Activated naive CD8-positive, alpha-beta T cell treated with anti-CD3 and anti-CD28 coated beads, Interleukin-2, amount 50 U/mL, for 24 hours (primary cell): ENCODE data around the gene XPR1.
A peak's percentile ranks its signal among the peaks of the same experiment; 100 is the strongest.
"Not testable (repeated sequence)": the region's sequence is repeated elsewhere in the genome, so short reads cannot be mapped to it uniquely, and the experiment has no call there.

Experiments used
- ATAC-seq: fragments of 150-1000 bp; cut with Tn5 transposase; one replicate; pipeline ENCODE4 v1.10.0; 2021
- DNase-seq: peaks from one replicate; pipeline ENCODE4 v3.0.0; 2021
- H3K27ac Mint-ChIP-seq: one replicate; pipeline ENCODE4 v1.8.0; 2021; ENCODE audit warnings: mild to moderate bottlenecking, mixed read lengths
- H3K27me3 Mint-ChIP-seq: one replicate; pipeline ENCODE4 v1.8.0; 2021; ENCODE audit warnings: mixed read lengths
- H3K36me3 Mint-ChIP-seq: one replicate; pipeline ENCODE4 v1.8.0; 2021; ENCODE audit warnings: low read depth, mixed read lengths
- H3K4me1 Mint-ChIP-seq: one replicate; pipeline ENCODE4 v1.8.0; 2021; ENCODE audit warnings: mixed read lengths
- H3K4me3 Mint-ChIP-seq: one replicate; pipeline ENCODE4 v1.8.0; 2021; ENCODE audit warnings: mild to moderate bottlenecking, moderate library complexity, mixed read lengths
- H3K9me3 Mint-ChIP-seq: one replicate; pipeline ENCODE4 v1.8.0; 2021; ENCODE audit warnings: mixed read lengths

The XPR1 gene

DNA sequence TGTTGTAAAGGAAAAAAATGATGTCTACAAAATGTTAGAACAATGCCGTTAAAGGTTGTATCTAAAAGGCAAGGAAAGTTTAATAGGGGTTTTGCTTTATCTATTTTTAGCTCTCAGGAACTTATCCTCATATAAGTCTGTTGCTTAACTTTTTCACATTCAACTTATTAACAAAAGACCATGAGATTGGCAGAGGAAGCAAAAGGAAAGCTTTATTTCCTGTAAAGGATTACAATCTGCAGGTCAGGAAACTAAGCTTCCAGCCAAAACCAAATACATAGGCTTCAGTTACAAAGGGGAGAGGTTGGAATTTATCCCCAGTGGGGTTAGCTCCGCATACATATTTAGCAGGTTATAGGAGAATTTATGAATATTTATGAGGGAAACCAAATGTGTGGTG is 222.2 kb downstream of the XPR1 start:
- peaks cover 9% of the 10 kb centered on the region for H3K9me3 Mint-ChIP-seq
- ATAC-seq: no peak
- no peak for DNase-seq
- peaks cover 18% of the 10 kb centered on the region for H3K36me3 Mint-ChIP-seq
- H3K4me3 Mint-ChIP-seq: no peak overlapping the region
- no peaks in the 10 kb centered on the region for H3K27me3 Mint-ChIP-seq
- no peak overlapping the region for H3K27ac Mint-ChIP-seq
- peaks cover 18% of the 10 kb centered on the region for H3K4me1 Mint-ChIP-seq

DNA sequence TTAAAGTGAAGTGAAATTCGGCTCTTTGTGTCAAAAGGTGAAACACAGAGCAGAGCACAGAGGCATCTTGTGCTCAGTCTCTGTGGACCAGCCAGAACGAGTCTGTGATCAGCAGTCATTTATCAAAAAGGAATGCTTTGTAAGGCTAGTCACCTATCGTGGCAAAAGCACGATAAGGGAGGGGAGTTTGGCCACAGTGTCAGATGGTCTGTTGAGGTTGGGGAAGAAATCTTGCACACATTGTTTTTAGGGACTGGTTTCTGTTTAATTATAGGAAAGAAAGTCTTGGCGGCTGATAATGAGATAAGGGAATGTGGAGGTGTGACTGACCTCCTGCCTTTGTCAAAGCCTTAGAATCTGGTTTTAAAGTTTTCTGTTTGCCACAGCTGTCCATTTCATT is 222.6 kb downstream of the XPR1 start:
- Mint-ChIP-seq H3K9me3 (peaks cover 9% of the 10 kb centered on the region), H3K27me3 (no peaks in the 10 kb centered on the region), H3K36me3 (peaks cover 18% of the 10 kb centered on the region), H3K27ac (no peak overlapping the region), H3K4me3 (no peak overlapping the region), H3K4me1 (peaks cover 18% of the 10 kb centered on the region)
- DNase-seq: no peak
- no peak for ATAC-seq

DNA sequence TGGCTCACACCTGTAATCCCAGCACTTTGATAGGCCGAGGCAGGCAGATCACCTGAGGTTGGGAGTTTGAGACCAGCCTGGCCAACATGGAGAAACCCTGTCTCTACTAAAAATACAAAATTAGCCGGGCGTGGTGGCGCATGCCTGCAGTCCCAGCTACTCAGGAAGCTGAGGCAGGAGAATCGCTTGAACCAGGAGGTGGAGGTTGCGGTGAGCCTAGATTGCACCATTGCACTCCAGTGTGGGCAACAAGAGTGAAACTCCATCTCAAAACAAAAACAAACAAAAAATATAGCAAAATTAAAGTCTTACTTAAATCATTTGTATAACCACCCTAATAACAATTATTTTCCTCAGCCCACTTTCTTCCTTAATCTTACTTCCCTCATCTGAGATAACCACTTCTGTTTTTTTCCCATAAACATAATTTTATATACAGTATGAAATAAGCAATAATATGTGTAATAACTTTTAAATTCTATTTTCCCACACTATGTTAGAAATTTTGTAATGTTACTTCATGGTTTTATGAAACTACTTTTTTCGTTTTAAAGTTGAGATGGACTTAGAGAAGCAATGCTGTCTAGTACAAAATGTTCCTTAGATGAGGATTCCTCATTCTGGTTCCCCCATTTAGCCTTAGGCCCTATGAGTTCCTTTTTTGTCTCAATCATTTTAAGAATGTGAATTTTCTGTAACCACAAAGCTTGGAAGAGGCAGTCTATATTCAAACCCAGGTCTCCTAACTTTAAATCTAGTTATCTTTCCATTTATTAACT is 226.3 kb downstream of the XPR1 start:
- H3K9me3 Mint-ChIP-seq, H3K4me3 Mint-ChIP-seq, DNase-seq, H3K4me1 Mint-ChIP-seq, H3K36me3 Mint-ChIP-seq, ATAC-seq, H3K27ac Mint-ChIP-seq, H3K27me3 Mint-ChIP-seq: not testable (repeated sequence)

DNA sequence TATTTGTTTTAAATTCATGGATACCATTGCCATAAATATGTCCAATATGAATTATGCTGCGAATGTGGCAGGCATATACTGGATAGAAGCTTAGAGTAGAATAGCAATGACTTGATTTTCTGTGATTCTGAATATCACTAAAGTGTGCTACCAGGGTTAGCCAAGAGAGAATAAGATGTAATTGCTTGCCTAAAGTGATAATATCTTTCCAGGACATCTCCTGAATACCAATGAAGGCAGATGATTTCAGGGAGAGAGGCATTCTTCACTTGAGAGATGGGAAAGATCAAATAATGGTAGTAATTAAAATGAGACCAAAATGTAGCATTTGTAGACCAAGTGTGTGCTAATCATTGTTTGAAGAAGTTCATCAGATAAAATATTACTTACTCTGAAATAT is 227.5 kb downstream of the XPR1 start:
- no peak for ATAC-seq
- Mint-ChIP-seq H3K4me1 (no peaks in the 10 kb centered on the region), H3K27ac (no peak overlapping the region), H3K4me3 (no peak overlapping the region), H3K9me3 (no peaks in the 10 kb centered on the region), H3K36me3 (peaks cover 2% of the 10 kb centered on the region), H3K27me3 (no peaks in the 10 kb centered on the region)
- DNase-seq: no peak

DNA sequence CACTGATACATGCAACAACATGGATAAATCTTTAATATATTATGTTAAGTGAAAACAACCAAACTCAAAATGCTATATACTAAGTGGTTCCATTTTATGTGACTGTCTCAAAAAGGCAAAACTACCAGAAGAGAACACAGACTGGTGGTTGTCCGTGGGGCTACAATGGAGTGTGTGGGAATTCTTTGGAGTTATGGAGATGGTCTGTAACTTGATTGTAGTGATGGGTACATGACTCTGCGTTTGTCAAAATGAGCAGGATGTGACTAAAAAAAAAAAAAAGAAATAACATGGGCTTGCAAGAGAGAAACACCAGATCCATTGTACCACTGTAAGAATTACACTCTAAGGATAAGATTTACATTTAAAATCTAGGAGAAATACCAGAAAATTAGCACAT is 228.7 kb downstream of the XPR1 start:
- no peak for ATAC-seq
- DNase-seq: no peak
- H3K27me3 Mint-ChIP-seq: no peaks in the 10 kb centered on the region

DNA sequence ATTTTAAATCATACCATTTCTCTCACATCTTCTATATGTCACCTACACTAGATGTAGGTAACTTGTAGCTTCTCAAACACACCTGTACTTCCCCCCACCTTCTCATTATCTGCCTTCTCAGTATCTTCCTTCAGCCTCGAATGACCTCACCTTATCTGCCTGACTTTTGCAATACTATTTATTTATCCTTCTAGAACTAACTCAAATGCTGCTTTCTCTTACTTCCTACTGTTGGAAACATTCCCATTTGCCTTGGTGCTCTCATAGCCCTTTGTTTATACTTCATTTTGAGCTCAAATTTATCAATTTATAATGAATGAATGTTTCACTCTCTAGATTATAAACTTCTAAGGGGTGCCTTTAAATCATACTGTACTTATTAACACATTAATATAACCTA is 230.5 kb downstream of the XPR1 start:
- H3K4me3 Mint-ChIP-seq: no peak overlapping the region
- H3K9me3 Mint-ChIP-seq: no peaks in the 10 kb centered on the region
- H3K27me3 Mint-ChIP-seq: no peaks in the 10 kb centered on the region
- DNase-seq (no peak), ATAC-seq (no peak)
- H3K27ac Mint-ChIP-seq: no peak overlapping the region
- H3K36me3 Mint-ChIP-seq: peaks cover 7% of the 10 kb centered on the region
- no peaks in the 10 kb centered on the region for H3K4me1 Mint-ChIP-seq

More for the DNA sequence above, 228.7 kb downstream of the XPR1 start:
- Mint-ChIP-seq H3K36me3 (peaks cover 5% of the 10 kb centered on the region), H3K4me1 (no peaks in the 10 kb centered on the region), H3K4me3 (no peak overlapping the region), H3K27ac (no peak overlapping the region), H3K9me3 (no peaks in the 10 kb centered on the region)

DNA sequence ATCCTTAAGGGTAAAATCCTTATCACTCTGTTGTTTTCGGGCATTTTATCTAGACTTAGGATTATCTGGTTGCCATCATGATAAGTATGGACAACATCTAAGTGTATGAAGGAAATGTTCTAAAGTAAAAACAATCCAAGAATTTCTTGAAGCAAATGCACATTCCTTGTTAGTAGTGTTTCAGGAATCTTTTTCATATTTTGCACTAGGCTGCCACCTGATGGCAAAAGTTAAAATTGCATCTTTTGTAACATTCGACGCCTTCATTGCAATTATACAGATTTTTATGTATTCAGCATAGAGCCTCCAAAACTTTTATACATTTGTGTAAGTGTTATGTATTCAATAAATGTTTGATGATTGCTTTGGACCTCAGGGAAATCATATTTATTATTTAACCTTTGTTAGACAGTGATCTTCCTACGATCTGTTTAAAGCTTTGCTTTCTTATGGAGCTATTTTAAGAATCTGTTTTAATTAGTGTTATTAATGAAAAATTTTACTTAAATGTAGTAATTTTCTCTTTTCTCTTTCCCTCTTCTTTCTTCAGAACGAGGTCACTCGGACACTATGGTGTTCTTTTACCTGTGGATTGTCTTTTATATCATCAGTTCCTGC is 231.4 kb downstream of the XPR1 start:
- H3K27me3 Mint-ChIP-seq: no peaks in the 10 kb centered on the region
- ATAC-seq: no peak
- no peak overlapping the region for H3K4me3 Mint-ChIP-seq

DNA sequence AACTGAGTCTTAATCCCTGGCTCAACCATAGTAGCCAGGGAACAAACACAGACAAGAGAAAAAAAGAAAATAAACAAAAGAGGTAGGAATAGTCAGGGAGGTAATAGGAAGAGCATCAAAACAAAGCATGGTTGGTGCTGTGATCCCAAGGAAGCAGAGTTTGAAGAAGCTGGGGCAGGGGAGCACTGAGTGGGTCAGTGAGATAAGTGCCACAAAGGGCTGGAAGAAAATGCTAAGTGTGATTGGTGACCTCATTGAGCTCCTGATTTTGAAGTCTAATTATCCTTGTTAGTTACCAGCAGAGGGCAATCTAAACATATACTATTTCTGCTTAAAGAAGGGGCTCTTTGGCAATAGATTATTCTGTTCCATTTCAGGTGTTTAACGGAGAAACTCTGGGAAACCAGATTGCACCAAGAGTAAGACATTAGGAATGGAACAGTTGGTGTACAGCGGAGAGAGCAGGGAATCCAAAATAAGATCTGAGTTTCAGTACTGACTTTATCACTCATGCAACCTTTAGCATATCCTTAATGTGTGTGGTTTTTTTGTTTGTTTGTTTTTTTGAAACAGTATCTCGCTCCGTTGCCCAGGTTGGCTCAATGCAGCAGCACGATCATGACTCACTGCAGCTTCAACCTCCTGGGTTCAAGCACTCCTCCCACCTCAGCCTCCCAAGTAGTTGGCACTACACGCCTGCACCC is 250.1 kb downstream of the XPR1 start:
- no peak overlapping the region for H3K27ac Mint-ChIP-seq
- no peak for ATAC-seq

More for the DNA sequence above, 231.4 kb downstream of the XPR1 start:
- DNase-seq: peak; percentile 12
- Mint-ChIP-seq H3K4me1 (no peaks in the 10 kb centered on the region), H3K9me3 (no peaks in the 10 kb centered on the region), H3K36me3 (peaks cover 7% of the 10 kb centered on the region), H3K27ac (no peak overlapping the region)

DNA sequence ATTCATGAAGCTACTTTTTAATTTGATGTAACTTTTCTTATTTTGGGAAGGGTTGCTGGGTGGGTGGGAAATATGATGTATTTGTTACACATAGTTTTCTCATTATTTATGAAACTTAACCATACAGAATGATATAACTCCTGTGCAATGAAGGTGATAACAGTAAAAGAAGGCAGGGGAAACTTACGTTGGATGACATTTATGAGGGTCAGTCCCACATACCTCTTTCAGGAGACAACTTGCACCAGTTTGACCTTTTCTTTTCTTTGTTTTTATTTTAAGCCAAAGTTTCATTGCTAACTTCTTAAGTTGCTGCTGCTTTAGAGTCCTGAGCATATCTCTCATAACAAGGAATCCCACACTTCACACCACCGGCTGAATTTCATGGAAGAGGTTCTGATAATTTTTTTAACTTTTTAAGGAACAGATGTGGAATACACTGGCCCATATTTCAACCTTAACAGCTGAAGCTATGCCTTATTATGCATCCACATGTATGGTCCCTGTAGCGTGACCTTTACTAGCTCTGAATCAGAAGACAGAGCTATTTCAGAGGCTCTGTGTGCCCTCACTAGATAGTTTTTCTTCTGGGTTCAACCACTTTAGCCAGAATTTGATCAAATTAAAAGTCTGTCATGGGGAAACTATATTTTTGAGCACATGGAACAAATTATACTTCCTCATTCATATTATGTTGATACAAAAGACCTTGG is 252.9 kb downstream of the XPR1 start:
- peaks cover 7% of the 10 kb centered on the region for H3K36me3 Mint-ChIP-seq
- H3K27ac Mint-ChIP-seq: peak overlapping the region; percentile 55
- H3K9me3 Mint-ChIP-seq: no peaks in the 10 kb centered on the region
- peaks cover 3% of the 10 kb centered on the region for H3K4me1 Mint-ChIP-seq
- H3K27me3 Mint-ChIP-seq: no peaks in the 10 kb centered on the region
- H3K4me3 Mint-ChIP-seq: no peak overlapping the region
- DNase-seq (no peak), ATAC-seq (peak; percentile 78)

More for the DNA sequence above, 250.1 kb downstream of the XPR1 start:
- no peak overlapping the region for H3K4me3 Mint-ChIP-seq
- H3K4me1 Mint-ChIP-seq: no peaks in the 10 kb centered on the region
- H3K27me3 Mint-ChIP-seq: no peaks in the 10 kb centered on the region
- no peak for DNase-seq
- no peaks in the 10 kb centered on the region for H3K9me3 Mint-ChIP-seq
- H3K36me3 Mint-ChIP-seq: peaks cover 4% of the 10 kb centered on the region

DNA sequence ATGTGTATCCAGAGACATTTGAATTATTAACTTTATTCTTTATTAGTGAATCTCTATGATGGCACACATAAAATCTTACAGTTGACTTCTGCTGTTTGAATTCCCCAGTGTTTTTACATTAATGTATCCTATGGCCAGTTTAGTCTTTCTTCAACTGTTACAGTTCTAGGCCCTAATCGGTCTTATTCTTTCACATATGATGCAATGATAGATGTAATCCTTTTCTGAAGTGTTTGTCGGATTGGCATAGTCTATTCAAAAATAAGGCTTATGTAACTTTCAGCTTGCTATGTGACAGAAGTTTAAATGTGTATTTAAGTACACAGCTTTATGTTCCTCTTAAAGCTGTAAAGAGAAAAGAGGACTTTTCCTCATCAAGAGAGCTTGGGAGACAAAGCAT is 254.5 kb downstream of the XPR1 start:
- peaks cover 3% of the 10 kb centered on the region for H3K4me1 Mint-ChIP-seq
- ATAC-seq: no peak
- no peaks in the 10 kb centered on the region for H3K9me3 Mint-ChIP-seq

DNA sequence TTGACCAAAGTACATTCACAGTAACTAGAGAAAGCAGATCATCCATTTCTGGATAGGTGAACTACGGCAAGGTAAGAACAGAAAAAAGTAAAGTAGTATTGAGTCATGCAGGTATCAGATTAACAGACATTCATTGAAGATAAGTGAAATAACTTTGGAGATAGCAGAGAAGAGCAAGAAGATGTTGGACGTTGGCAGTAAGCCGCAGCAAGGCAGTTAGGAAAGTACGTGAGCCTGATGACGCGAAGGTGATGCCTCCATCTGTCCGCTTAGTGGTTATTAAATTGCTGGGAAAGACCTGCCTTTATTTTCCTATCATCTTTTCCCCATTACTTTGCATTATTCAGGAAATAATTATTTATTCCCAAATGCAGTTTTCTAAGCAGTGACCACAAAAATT is 256.0 kb downstream of the XPR1 start:
- Mint-ChIP-seq H3K9me3 (no peaks in the 10 kb centered on the region), H3K4me3 (no peak overlapping the region), H3K4me1 (peaks cover 3% of the 10 kb centered on the region), H3K27ac (no peak overlapping the region), H3K27me3 (no peaks in the 10 kb centered on the region), H3K36me3 (peaks cover 7% of the 10 kb centered on the region)
- ATAC-seq: no peak
- no peak for DNase-seq

More for the DNA sequence above, 254.5 kb downstream of the XPR1 start:
- H3K36me3 Mint-ChIP-seq: peaks cover 7% of the 10 kb centered on the region
- DNase-seq: no peak
- H3K27ac Mint-ChIP-seq: no peak overlapping the region
- H3K4me3 Mint-ChIP-seq: no peak overlapping the region
- no peaks in the 10 kb centered on the region for H3K27me3 Mint-ChIP-seq

DNA sequence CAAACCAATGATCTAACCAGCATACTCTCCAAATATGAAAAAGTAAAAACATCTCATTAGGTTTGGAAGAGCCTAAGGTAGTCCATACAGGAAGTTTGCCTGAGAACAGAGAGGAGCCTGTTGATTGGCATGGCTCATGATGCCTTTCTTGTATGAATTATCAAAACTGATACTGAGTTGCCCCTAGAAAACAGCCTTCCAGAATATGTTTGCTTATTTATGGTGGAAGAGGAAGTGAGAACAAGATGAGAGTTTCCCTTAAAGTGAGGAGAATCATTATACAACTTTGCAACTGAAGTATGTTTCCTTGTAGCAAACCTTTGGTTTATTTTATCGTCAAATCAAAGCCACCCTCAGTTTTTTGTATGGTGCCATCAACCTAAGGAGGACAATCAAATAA is 257.0 kb downstream of the XPR1 start:
- Mint-ChIP-seq H3K4me3 (no peak overlapping the region), H3K27ac (no peak overlapping the region), H3K9me3 (no peaks in the 10 kb centered on the region), H3K4me1 (peaks cover 3% of the 10 kb centered on the region), H3K27me3 (no peaks in the 10 kb centered on the region), H3K36me3 (peaks cover 4% of the 10 kb centered on the region)
- ATAC-seq (no peak), DNase-seq (no peak)

DNA sequence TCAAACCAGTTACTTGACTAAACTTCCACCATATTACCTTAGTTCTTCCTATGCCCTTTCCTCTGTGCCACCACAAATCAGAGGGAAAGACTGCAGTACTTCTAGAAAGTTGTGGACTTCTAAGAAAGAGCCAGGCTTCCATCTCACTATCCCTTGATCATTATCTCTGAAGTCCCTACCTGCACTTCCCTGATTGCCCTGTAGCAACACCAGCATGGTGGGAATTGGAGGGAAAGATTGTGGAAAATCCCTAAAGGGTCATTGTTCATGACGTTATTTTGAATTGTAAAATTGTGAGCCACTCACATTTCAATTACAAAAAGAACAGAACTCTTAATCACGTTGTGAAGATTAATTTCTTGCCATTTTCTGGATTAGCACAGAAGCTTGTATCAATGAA is 257.5 kb downstream of the XPR1 start:
- Mint-ChIP-seq H3K4me1 (peaks cover 3% of the 10 kb centered on the region), H3K27ac (no peak overlapping the region), H3K9me3 (no peaks in the 10 kb centered on the region), H3K27me3 (no peaks in the 10 kb centered on the region), H3K36me3 (peaks cover 3% of the 10 kb centered on the region), H3K4me3 (no peak overlapping the region)
- no peak for ATAC-seq
- DNase-seq: no peak

DNA sequence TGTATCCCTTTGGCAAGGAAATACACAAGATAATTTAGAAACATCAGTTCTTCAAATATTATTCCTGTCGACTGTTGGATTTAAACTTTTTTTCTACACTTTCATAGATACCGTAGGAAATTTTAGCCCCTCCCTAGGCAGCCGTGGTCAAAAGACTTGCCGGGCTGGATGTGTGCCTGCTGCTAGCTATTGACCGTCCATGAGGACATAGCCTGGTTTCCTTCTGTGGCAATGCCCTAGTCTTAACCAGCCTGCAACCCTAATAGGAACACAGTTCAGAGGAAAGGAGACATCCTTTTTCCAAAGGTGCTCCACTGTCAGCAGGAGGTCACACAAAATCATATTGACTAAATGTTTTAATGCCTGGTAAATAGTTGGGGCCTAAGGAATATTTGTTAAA is 260.4 kb downstream of the XPR1 start:
- no peak for DNase-seq
- Mint-ChIP-seq H3K27ac (no peak overlapping the region), H3K36me3 (peaks cover 3% of the 10 kb centered on the region), H3K4me1 (peaks cover 3% of the 10 kb centered on the region), H3K27me3 (no peaks in the 10 kb centered on the region), H3K4me3 (no peak overlapping the region), H3K9me3 (peaks cover 3% of the 10 kb centered on the region)
- ATAC-seq: no peak
